HG03558 (cell line): ENCODE measurements around the gene TMC8.

Source experiments
- ATAC-seq: cut with Tn5 transposase; IDR thresholded peaks from one replicate; pipeline ENCODE4 v1.9.1; 2021; ENCODE audit warnings: moderate number of reproducible peaks; ENCODE audit not compliant: unreplicated experiment; ENCODE audit errors: extremely low read depth

Gene TMC8

DNA sequence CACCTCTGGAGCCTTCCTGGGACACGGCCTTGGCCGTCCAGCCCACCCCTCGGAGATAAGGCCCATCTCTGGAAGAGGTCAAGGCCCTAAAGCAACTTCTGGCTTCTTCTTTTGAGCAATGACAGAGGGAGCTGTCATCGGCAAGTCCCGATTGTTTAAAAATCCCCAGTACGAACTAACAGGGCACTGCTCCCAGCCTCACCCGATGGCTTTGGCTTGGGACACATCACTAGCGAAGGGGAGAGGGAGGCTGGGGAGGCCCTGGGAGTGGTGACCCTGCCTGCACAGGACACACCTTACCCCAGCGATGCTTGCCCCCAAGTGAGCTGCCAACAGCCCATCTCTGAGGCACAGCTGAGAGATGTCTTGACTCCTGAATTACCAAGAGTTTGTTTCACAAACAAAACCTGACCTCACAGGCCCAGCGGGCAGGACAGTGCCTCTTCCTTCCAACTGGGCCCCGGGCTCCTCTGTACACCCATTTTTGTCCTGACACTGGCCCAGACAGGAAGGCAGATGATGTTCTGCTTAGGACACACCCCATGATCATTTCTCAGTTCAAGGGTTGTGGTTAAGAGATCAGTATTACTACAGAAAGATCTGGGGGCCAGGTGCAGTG lies 42.6 kb downstream of the TMC8 start:
- ATAC-seq: no peak

DNA sequence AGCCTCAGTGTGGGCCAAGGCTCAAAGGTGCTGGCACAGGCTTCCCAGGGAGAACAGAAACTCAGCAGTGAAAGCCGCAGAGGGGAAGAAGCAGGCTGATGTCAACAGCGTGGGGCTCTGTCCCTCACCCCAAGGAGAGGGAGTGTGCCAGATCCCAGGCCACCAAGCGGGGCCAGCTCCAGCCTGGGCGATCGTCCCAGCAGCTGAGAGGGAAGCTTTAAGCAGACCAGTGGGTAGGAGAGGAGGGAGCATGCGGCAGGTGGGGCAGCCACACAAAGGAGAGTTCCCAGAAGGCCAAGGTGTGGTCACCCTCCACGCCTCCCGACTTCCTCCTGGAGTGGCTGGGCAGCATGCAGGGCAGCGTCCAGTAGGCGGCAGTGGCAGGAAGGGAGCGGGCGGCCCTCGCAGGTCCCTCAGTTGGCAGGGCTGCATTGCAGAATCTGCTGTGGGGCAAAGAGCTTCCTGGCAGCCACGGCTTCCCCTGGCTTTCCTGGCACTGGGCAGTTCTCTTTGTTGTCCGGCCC lies 43.8 kb downstream of the TMC8 start:
- no peak for ATAC-seq

DNA sequence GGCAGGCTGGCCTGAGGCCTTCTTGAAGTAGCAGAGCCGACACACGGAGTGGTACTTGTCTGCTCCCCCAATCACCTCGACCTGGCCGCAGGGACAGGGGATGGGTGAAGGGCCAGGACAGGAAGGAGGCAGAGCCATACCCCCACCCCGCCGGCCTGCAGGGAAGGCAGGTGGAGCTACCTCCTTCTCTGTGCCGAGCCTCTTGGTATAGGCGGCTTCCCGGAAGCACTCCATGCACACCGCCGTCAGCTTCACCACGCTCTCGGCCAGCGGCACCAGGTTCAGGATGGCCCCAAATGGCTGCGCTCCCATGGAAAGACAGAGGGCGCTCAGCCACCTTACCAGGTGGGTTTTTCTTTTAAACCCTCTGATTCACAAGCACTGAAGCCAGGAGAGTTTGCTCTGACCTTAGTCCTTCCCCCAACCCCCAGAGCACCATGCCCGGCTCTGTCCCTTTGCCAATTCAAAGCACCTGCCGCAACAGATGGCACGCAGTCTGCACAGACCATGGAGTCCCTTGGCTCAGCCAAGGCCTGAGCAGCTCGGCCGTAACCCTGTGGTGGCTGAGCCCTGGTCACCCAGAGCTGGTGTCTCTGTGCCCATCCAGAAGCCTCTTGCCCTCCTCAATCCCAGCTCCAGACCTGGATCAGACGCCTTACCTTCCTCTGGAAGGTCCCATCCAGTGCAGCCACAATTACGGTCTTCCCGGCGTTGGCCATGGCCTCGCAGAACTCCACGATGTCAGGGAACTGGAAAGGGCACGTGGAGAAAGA lies 44.5 kb downstream of the TMC8 start:
- no peak for ATAC-seq

DNA sequence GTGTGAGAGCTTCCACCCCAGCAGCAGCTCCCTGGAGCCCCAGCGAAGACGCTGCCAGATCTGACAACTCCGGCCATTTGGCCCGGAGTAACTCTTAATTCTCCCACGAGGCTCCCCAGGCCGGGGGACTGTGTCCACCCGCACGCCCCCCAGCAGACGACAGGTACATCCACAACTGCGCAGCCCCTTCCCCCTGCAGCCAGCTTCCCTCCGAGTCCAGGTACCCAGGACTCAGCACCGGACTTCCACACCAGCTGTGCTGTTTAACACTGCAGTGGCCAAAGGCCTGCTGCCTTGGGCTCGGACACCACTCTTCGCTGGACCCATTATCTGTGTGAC lies 45.0 kb downstream of the TMC8 start:
- ATAC-seq: no peak

DNA sequence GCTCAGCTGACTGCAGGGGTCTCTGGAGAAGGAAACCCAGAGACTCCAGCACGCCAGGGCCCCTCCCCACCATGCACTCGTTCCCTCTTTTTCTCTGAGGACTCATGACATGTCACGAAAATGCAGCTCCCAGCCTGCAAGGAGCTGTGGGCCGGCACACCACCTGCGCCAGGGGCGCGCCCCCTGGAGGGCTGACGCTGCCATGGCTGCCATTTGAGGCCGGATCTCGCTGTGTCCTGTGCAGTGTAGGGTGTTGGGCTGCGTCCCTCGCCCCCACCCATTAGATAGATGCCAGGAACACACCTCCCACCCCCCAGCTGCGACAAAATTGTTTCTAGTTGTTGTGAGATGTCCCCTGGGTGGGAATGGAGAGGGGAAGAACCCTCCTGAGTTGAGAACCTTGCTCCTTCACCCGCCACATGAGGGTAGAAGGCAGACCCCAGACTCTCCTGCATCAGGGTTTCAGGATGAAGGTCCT lies 46.0 kb downstream of the TMC8 start:
- ATAC-seq: no peak

DNA sequence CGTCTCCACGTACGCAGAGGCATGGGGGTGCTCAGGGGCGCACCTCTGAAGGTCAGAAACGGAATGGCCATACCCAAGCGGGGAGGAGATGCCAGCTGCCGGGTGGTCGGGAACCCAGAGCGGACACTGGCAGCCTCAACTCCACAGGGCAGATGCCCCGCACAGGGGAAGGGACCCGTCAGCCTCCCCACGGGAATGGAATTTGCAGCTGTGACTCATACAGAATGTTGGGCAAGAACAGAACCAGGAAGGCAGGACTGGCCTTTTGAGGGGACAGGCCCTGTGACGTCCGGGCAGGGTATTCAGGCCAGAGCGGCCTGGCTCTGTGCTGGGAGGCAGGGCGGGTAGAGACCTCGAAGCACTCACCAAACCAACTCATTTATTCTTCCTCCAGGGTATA lies 48.8 kb downstream of the TMC8 start:
- ATAC-seq: no peak

DNA sequence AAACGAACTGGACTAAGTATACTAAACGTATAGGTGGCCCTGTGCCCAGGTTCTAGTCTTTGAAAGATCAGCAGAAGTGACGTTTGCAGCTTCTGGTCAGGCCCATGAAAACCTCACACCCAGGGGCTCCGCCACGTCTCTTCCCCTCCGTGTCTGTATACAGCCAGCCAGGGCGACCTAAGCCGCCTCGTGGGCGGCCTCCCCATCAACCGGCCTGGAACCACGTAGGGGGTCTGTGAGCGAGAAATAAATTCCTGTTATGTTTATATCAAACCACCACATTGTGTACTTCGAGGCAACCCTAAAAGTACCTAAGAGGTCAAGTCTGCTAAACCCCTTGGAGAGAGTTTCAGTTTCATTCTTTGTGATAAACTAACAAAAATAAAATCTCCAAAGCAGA lies 49.5 kb downstream of the TMC8 start:
- ATAC-seq: no peak

DNA sequence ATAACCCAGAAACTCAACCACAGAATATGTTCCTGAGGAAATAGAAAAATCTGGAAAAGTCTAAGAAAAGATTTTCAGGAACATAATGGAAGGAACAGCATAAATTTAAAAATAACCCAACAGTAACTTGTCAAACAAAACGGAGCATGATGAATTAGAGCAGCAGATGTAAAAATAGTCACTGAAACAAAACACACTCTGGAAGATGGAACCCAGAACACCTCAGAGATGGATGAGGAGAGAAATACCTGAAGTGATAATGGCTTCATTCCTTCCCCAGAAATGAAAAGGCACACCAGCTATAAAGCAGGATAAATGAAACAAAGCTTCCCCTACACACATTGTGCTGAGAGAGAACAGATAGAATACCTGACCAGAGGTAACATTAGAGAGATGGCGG lies 49.9 kb downstream of the TMC8 start:
- no peak for ATAC-seq

DNA sequence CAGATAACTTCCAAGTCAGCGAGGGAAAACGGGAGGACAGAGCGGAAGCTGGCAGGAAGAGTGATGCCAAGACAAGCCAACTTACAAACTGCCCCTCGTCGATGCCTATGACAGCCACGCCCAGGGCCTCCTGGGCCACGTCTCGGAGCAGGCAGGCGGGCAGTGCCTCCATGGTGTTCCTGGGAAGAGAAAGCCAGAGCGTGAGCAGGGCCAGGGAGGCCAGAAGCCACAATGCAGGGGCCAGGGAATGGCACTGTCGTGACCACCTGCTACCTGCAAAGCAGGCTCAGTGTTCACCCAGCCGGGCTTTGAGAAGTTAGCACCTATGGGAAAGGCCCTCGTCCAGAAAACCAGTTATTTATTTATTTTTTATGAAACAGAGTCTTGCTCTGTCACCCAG lies 51.9 kb downstream of the TMC8 start:
- ATAC-seq: no peak

DNA sequence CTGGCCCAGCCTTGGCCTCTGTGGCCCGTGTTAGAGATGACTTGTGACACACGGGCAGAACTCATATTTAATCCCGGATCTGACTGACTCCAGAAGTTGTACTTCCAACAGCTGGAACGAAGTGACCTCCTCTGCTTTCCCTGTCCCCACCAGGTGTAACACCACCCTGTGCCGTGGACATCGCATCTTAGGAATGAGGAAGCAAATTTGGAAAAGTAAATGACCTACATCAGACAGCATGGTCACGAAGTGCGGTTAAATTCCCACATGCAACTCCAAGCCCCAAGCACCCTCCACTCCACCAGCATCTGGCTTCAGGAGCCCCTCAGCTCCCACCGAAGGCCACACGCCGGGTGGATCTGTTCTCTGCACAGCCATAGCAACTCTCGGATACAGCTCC lies 53.3 kb downstream of the TMC8 start:
- ATAC-seq: no peak

DNA sequence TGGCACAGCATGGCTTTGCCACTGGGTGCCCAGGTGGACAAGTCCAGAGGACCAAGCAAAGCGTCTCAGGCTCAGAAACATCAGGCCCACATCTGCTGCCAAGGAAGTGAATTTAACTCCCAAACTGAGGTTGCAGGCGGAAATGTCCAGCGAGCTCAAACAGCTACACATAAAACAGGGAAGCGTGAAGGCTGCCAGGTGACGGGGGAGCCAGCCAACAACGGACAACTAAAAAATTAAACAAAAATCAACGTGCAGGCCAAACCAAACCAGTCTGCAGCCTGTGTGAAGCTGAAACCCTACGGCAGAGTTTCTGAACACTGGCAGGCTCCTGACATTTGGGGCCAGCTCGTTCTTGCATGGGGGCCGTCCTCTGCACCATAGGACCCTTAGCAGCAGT lies 53.8 kb downstream of the TMC8 start:
- no peak for ATAC-seq

DNA sequence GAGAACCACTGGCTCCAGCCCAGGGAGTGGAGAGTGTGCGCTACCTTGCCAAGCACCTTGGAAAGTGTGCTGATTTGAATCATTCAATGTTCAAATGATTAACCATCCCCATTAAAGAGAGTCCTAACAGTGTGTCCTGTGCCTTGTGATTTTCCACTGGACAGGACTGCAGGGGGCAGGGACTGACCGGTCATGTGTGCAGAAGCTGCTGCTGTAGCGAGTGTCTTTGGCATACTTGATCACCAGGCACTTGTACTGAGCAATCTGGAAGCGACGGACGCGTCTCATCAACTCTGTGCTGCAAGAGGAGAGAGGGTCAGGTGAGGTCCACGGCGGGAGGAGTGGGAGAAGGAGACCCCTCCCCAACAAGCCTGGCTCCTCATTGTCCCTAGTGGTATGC lies 54.3 kb downstream of the TMC8 start:
- ATAC-seq: no peak

DNA sequence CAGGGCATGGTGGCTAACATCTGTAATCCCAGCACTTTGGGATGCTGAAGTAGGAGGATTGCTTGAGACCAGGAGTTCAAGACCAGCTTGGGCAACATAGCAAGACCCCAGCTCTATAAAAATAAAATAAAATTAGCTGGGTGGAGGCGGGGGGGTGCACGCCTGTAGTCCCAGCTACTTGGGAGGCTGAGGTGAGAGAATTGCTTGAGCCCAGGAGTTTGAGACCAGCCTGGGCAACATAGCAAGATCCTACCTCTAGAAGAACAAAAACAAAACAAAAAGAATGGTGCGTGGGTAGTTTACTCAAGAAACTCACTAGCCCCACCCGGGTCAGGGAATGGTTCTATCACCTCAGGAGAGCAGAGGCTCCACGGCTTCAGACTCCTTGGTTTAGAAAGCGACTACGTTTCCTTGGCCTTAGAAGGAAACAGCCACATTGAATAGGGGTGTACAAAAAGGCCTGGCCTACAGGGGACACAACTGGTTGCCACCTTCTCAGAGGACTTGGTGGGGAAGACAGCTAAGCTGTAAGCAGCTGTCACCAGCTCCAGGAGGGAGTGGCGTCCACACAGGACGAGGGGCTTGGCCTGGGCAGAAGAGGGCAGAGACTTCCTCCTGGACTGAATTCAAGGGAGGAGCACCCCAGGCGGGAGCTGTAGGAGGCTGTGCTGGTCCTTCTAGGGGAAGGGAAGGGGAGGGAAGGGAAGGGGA lies 55.6 kb downstream of the TMC8 start:
- no peak for ATAC-seq

DNA sequence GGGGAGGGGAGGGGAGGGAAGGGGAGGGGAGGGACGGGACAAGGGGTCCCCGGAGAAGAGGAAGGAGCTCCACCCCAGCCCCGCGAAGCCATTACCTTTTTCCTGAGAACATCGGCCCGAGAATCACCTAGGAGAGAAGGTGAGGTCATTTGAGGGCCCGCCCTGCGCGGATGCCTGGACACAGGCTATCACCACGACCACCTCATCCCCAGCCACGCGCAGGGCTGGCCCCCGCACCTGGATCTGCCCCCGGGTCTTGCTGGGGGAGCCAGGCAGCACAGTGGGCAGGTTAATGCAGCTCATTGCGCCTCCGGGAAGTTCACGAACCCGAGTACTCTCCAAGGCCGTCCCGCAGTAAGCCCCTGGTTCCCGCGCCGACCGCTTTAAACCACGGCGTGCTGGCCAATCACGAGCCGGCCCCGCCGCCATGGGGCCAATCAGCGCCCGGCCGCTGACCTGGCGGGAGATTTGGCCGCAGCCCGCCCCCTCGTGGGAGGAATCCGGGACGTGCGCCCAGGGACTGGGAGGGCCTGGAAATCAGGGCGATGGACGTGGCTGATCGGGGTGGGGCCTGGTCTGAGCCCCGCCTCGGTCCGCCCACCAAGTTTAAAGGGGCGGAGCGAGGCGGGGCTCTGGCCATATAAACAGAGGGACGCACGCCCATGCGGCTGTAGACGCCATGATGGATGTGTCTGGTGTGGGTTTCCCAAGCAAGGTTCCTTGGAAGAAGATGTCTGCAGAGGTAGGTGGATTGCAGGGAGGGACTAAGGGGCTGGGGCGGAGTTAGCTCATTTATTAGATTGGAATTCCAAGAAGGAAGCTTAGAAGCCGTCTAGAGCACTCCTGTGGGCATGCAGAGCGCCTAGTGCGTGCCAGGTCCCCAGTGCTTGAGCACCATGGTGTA lies 56.4 kb downstream of the TMC8 start, which contains the start of the genes AFMID and TK1:
AFMID (plus strand) TSS at position 671 of the 904 bp plus-strand sequence; CDS start at position 680, 9 bp downstream.
TK1 (minus strand) TSS at position 361 of the 904 bp plus-strand sequence; CDS start at position 303, 58 bp downstream.
- ATAC-seq: peak; percentile 74
